Nephron (organoid): ENCODE data around the gene UBR1.

ENCODE experiments used
- H3K27ac Mint-ChIP-seq, 3 experiments: 2 replicates each; pipeline ENCODE4 v1.8.0; 2020; ENCODE audit warnings: mixed read lengths in 3 of 3, mild to moderate bottlenecking in 2 of 3, moderate library complexity in 1 of 3
- H3K27me3 Mint-ChIP-seq: 2 replicates; pipeline ENCODE4 v1.8.0; 2021; ENCODE audit warnings: low read depth, mild to moderate bottlenecking, moderate library complexity, mixed read lengths
- H3K36me3 Mint-ChIP-seq: 2 replicates; pipeline ENCODE4 v1.8.0; 2020; ENCODE audit warnings: low read depth, mixed read lengths
- H3K4me1 Mint-ChIP-seq: 2 replicates; pipeline ENCODE4 v1.8.0; 2020; ENCODE audit warnings: mixed read lengths
- H3K4me3 Mint-ChIP-seq, 3 experiments: 2 replicates each; pipeline ENCODE4 v1.8.0; 2020; ENCODE audit warnings: mild to moderate bottlenecking in 3 of 3, mixed read lengths in 3 of 3, moderate library complexity in 2 of 3
- H3K9me3 Mint-ChIP-seq: 2 replicates; pipeline ENCODE4 v1.8.0; 2020; ENCODE audit warnings: mixed read lengths
- TF ChIP-seq, protein P1 (sequence below), 3 experiments: fragments of 200-600 bp; sonication (generic); IDR thresholded peaks; one replicate each; pipeline ENCODE4 v1.5.0; 2021; ENCODE audit warnings: antibody characterized with exemption in 3 of 3; ENCODE audit not compliant: unreplicated experiment in 3 of 3

Gene UBR1

DNA sequence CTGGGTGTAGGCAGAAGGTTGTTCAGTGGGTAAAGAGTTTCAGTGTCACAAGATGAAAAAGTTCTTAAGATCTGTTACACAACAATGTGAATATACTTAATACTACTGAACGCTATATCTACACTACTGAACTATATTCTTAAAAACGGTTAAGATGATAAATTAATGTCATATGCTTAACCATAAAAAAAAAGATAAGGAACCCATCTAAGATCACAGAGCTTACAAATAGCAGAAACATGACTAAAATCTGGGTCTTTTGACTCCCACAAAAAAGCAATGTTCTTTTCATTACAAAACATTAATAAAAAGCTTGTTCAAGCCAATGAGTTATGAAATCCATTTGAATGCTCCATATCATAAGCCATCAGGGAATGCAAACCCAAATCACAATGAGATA is 34.4 kb downstream of the UBR1 start:
- TF ChIP-seq, protein P1, sequence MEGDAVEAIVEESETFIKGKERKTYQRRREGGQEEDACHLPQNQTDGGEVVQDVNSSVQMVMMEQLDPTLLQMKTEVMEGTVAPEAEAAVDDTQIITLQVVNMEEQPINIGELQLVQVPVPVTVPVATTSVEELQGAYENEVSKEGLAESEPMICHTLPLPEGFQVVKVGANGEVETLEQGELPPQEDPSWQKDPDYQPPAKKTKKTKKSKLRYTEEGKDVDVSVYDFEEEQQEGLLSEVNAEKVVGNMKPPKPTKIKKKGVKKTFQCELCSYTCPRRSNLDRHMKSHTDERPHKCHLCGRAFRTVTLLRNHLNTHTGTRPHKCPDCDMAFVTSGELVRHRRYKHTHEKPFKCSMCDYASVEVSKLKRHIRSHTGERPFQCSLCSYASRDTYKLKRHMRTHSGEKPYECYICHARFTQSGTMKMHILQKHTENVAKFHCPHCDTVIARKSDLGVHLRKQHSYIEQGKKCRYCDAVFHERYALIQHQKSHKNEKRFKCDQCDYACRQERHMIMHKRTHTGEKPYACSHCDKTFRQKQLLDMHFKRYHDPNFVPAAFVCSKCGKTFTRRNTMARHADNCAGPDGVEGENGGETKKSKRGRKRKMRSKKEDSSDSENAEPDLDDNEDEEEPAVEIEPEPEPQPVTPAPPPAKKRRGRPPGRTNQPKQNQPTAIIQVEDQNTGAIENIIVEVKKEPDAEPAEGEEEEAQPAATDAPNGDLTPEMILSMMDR (IDR thresholded peaks at IDR 0.05; ENCODE audit: unreplicated experiment in 3 of 3) = no peak
- Mint-ChIP-seq H3K27ac (no peak overlapping the region), H3K36me3 (peaks cover 74% of the 10 kb centered on the region), H3K27me3 (no peaks in the 10 kb centered on the region), H3K4me3 (no peak overlapping the region), H3K4me1 (no peaks in the 10 kb centered on the region), H3K9me3 (no peaks in the 10 kb centered on the region)

DNA sequence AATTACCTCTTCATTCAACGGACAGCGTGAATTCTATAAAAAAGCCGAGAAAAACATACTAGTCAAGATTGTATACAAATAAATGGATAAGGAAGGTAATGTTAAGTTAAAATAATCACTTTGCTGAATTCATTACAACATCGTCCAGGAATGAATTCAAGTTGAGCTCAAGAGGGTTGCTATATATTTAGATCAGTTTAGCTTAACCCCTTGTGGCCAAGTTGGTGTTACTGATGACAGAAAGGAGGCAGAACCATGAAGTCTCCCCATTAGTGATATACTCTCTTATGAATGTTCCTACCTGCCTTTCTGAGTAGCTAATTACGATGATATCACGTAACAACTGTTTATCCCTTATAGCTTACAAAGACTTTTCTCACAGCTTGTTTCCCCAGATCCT is 34.9 kb downstream of the UBR1 start:
- Mint-ChIP-seq H3K36me3 (peaks cover 77% of the 10 kb centered on the region), H3K27me3 (no peaks in the 10 kb centered on the region), H3K4me3 (no peak overlapping the region), H3K27ac (no peak overlapping the region), H3K9me3 (no peaks in the 10 kb centered on the region), H3K4me1 (no peaks in the 10 kb centered on the region)
- TF ChIP-seq, protein P1 (IDR thresholded peaks at IDR 0.05; ENCODE audit: unreplicated experiment in 3 of 3) = no peak

GRCh38 chr15:43070249-43070648 is 35.6 kb downstream of the UBR1 start:
- Mint-ChIP-seq H3K27ac (no peak overlapping the region), H3K9me3 (no peaks in the 10 kb centered on the region), H3K36me3 (peaks cover 79% of the 10 kb centered on the region), H3K4me3 (no peak overlapping the region), H3K4me1 (no peaks in the 10 kb centered on the region), H3K27me3 (no peaks in the 10 kb centered on the region)
- TF ChIP-seq, protein P1 (IDR thresholded peaks at IDR 0.05; ENCODE audit: unreplicated experiment in 3 of 3) = no peak

DNA sequence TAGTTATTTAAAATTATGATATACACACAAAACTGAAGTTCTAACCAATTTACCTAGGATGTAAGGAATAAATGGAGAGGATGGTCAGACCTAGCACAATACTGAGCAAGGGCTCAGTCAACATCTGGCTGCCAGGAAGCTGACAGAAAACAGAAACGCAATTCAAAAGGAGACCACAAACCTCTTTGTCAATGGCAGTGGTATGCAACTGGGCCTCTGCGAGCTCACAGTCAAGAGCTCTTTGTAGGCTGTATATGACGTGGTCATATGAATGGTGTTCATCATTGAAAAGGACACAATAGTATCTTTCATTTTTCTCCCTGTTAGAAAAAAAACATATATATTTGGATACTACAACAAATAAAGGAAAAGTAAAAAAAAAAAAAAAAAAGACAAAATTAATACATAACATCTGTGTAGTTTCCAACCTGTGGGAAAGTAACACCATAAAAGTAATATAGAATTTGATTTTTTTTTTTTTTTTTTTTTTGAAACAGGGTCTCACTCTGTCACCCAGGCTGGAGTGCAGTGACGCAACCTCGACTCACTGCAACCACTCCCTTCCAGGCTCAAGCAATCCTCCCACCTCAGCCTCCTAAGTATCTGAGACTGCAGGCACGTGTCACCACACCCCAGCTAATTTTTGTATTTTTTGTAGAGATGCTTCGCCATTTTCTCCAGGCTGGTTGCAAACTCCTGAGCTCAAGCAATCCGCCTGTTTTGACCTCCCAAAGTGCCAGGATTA is 37.9 kb downstream of the UBR1 start:
- Mint-ChIP-seq H3K4me3 (no peak overlapping the region), H3K9me3 (no peaks in the 10 kb centered on the region), H3K27me3 (no peaks in the 10 kb centered on the region), H3K27ac (no peak overlapping the region), H3K4me1 (no peaks in the 10 kb centered on the region), H3K36me3 (peaks cover 69% of the 10 kb centered on the region)
- TF ChIP-seq, protein P1 (IDR thresholded peaks at IDR 0.05; ENCODE audit: unreplicated experiment in 3 of 3) = no peak

GRCh38 chr15:43056696-43057095 is 49.1 kb downstream of the UBR1 start:
- Mint-ChIP-seq H3K36me3 (peaks cover 79% of the 10 kb centered on the region), H3K9me3 (no peaks in the 10 kb centered on the region), H3K4me1 (peaks cover 10% of the 10 kb centered on the region), H3K4me3 (no peak overlapping the region), H3K27ac (no peak overlapping the region), H3K27me3 (no peaks in the 10 kb centered on the region)
- TF ChIP-seq, protein P1 (IDR thresholded peaks at IDR 0.05; ENCODE audit: unreplicated experiment in 3 of 3) = no peak

GRCh38 chr15:43052860-43053259 is 53.0 kb downstream of the UBR1 start:
- H3K9me3 Mint-ChIP-seq = no peaks in the 10 kb centered on the region
- no peak overlapping the region for H3K27ac Mint-ChIP-seq
- no peak overlapping the region for H3K4me3 Mint-ChIP-seq
- H3K27me3 Mint-ChIP-seq = no peaks in the 10 kb centered on the region
- H3K4me1 Mint-ChIP-seq = peaks cover 10% of the 10 kb centered on the region
- TF ChIP-seq, protein P1 (IDR thresholded peaks at IDR 0.05; ENCODE audit: unreplicated experiment in 3 of 3) = no peak
- peaks cover 72% of the 10 kb centered on the region for H3K36me3 Mint-ChIP-seq
